GM19397 (cell line): ENCODE results near the gene RPL39.
"Not testable (repeated sequence)": the region's sequence is repeated elsewhere in the genome, so short reads cannot be mapped to it uniquely, and the experiment has no call there.

Source experiments
- ATAC-seq: cut with Tn5 transposase; IDR thresholded peaks from one replicate; pipeline ENCODE4 v1.9.1; 2021; ENCODE audit warnings: mild to moderate bottlenecking, moderate library complexity; ENCODE audit not compliant: unreplicated experiment

Gene RPL39

DNA sequence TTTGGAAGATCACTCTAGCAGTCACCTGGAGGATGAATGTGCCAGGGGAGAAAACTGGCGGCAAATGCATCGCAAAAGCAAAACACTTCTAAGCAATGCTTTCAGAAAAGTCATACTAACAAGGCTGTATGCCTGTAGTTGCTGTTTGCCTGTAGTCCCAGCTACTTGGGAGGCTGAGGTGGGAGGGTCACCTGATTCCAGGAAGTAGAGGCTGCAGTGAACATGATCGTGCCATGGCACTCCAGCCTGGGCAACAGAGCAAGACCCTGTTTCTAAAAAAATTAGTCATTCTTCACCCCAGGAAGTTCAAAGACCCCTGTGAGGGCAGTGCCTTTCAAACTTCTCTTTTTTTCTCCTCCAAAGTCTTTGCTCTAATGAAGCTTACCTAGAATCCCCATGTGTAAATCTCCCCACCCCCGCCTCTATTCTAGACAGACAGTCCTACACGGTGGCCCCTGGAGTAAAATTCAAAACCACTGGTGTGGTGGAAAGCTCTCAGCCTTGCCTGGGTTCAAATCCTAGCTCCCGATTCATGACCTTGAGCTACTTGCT is 27.5 kb downstream of the RPL39 start:
- ATAC-seq = no peak

GRCh38 chrX:119763181-119763580 is 28.2 kb downstream of the RPL39 start:
- no peak for ATAC-seq

- ATAC-seq = no peak
These were observed 28.7 kb downstream of the RPL39 start for GRCh38 chrX:119762718-119763117.

- ATAC-seq = peak; percentile 29
These were observed 31.2 kb downstream of the RPL39 start for GRCh38 chrX:119760026-119760877.

DNA sequence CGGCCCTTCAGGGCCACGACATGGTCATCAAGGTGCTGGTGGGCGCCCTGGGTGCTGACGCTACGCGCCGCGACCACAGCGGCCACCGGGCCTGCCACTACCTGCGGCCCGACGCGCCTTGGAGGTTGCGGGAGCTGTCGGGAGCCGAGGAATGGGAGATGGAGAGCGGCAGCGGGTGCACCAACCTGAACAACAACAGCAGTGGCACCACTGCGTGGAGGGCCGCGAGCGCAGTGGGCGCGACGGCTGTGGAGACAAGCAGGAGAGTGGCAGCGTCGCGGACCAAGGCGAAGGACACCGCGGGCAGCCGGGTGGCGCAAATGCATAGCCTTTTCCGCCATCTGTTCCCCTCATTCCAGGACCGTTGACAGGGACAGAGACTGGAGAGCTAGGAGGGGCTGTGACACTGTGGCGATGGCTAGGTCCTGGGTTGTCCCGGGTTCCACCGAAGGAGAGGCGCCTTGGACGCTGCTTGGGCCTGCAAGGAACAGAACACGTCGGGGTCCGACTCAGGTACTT is 32.1 kb downstream of the RPL39 start:
- no peak for ATAC-seq

DNA sequence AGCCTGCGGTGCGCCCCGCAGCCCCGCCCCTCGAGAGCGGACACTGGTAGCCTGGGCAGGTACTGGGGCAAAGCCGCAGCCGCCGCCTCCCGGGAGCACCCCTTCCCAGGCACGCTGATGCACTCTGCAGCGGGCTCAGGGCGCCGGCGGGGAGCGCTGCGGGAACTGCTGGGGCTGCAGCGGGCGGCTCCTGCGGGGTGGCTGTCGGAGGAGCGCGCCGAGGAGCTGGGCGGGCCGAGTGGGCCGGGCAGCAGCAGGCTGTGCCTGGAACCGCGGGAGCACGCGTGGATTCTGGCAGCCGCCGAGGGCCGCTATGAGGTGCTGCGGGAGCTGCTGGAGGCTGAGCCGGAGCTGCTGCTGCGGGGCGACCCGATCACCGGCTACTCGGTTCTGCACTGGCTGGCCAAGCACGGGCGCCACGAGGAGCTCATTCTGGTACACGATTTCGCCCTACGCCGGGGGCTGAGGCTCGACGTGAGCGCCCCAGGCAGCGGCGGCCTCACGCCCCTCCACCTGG is 32.6 kb downstream of the RPL39 start:
- no peak for ATAC-seq

- no peak for ATAC-seq
These were observed 33.3 kb downstream of the RPL39 start, which contains the start of gene SOWAHD for GRCh38 chrX:119757979-119758730. TSS of gene SOWAHD (plus strand) at chrX:119758588. CDS start at chrX:119758668, 80 bp downstream.

DNA sequence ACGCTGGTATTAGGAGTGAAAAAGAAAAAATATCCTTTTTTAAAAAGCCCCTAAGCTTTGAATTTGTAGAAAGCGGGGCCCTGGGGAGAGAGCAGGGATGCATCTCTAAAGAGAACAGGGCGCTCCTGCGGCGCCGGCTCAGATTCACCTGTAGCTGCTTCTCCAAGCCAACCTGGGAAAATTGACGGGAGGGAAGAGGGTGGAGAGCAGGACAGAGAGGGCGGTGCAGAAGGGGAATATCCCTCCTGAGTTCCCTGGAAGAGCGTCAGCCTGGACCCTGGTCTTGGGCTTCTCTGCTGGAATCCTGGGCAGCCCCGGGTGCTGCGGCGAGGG is 33.8 kb downstream of the RPL39 start:
- ATAC-seq = no peak

DNA sequence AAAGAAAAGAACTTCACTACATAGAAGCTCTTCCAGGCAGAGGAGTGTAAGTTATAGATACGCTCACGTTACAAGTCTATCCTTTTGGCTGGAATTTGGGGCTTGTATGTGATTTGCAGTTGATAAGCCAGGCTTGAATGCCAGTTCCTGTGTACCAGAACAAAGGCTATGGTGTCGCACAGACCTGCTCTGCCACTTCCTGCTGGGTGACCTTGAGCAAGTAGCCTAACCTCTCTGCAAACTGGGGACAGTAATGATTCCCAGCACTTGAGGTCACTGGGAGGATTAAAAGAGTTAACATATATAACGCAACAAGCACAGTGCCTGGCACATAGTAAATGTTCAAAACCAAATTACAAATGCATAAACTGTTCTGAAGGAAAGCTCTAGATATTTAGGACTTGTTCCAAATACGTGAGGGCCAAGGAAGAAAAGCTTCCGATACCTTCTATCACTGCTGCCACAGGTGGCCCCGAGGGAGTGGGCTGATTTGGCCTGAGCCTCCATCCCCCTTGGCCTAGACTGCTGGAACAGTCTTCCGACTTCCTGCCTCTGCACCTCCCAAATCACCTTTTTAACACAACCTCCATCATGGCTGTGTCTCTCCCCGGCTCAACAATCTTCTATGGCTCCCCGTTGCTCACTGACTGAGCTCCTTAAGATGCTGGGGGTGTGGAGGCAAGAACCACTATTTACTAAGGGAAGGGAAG is 34.3 kb downstream of the RPL39 start:
- ATAC-seq = no peak

DNA sequence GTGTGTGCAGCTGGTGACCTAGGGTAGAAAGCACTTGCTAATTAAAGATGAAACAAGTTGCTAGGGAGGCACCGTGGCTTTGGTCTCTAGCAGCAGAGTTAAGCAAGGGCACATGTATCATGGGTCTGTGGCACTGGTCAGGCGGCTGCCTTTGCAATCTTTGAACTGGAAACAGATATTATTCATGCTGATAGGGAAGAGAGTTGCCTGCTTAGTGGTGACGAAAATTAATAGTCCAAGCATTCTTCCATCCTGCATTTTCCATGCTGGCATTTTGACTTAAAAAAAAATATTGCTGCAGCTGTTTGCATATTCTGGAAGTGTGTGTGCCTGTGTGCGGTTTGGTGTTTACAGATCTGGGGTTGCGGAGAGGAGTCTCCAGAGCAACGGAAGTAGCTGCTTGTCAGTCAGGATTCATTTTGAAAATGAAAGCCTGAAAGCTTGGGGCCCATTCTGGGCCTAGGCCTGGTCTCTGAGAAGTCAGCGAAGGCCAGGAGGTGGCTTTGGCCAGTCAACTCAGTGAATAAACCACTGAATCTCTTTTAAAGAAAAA is 35.4 kb downstream of the RPL39 start:
- ATAC-seq = peak; percentile 63

DNA sequence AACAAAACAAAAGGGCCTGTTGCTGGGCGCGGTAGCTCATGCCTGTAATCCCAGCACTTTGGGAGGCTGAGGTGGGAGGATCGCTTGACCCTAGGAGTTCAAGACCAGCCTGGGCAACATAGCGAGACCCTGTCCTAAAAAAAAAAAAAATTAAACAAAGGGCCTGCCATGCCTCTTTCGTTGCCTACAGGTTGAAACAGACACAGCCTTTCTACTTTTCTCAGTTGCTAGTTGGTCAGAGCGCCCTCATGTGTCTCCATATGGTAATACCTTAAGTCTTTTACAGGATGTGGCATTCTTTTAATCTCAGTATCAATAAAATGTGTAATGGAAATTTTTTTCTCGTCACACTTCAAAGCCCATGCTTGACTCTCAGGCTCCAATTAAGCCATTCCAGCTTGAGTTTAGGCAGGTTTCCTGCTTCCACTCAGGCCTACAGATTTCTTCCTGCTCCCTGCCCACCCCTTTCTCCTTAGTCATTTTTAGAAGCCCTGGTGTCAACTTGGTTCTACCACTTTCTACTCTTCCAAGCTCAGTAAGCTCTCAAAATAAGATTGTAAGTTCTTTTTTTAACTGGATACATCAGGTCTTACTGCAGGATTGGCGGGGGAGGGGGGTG is 37.7 kb downstream of the RPL39 start:
- no peak for ATAC-seq

DNA sequence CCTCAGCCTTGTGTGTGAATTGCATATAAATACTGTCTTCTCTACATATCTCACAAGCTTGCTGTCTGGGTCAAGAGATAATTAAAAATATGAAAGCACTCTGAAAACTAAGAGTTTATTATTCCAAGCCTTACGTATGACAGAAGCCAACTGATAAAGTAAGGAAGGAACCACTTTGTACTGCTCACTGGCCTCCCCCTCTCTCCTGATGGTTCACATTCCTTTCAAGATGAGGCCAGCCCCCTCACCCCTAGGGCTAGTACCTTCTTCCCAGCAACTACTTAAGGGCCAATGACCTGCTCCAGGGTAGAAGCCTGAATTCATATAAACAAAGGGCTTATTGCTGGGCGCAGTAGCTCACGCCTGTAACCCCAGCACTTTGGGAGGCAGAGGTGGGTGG is 38.4 kb downstream of the RPL39 start:
- no peak for ATAC-seq

DNA sequence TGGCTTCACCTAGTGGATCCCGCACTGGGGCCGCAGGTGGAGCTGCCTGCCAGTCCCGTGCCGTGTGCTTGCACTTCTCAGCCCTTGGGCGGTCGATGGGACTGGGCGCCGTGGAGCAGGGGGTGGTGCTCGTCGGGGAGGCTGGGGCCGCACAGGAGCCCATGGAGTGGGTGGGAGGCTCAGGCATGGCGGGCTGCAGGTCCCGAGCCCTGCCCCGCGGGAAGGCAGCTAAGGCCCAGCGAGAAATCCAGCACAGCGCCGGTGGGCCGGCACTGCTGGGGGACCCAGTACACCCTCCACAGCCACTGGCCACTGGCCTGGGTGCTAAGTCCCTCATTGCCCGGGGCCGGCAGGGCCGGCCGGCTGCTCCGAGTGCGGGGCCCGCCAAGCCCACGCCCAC is 40.7 kb downstream of the RPL39 start:
- ATAC-seq = not testable (repeated sequence)

GRCh38 chrX:119750131-119750530 is 41.3 kb downstream of the RPL39 start:
- ATAC-seq = not testable (repeated sequence)

- no peak for ATAC-seq
These were observed 46.1 kb downstream of the RPL39 start for GRCh38 chrX:119745283-119745848.

- no peak for ATAC-seq
These were observed 52.7 kb downstream of the RPL39 start for GRCh38 chrX:119738742-119739141.
